GM18511 (cell line): ENCODE data around the gene ART1.
"Not testable (repeated sequence)": the region's sequence is repeated elsewhere in the genome, so short reads cannot be mapped to it uniquely, and the experiment has no call there.

Experiments
- ATAC-seq: cut with Tn5 transposase; IDR thresholded peaks from one replicate; pipeline ENCODE4 v1.9.1; 2021; ENCODE audit warnings: mild to moderate bottlenecking, moderate library complexity; ENCODE audit not compliant: unreplicated experiment

ART1 gene

DNA sequence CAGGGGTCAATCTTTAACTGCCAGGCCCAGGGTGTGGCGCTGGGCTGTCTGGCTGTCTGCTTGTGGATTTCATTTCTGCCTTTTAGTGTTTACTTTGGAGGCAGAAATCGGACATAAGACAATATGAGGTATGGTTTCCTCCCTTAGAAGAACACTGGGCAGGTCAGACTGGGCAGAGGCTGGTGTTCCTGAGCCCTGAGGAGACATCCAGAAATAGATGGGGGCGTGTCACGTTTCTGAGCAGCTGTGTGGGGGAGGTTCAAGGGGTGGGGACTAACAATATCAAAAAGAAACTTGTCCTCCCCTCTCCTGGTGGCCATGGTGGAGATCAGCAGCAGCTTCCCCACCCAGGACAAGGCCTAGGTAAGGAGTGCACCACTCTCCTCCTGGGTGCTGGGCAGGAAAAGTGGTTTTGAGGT lies at the start of gene ART1:
Gene ART1, plus strand, starts transcription at position 312 of the 419 bp plus-strand sequence. CDS start 14,086 bp downstream, outside the sequence.
- ATAC-seq = no peak

DNA sequence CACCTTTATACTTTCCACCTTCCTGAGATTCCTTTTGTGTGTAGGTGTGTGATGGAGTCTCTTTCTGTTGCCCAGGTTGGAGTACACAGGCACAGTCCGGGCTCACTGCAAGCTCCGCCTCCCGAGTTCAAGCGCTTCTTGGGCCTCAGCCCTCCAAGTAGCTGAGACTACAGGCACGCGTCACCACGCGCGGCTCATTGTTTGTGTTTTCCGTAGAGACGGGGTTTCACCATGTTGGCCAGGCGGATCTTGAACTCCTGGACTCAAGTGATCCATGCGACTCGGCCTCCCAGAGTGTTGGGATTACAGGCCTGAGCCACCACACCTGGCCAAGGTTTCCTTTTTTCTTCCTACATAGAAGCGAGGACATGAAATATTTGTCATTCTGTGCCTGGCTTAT lies 47.2 kb upstream of the ART1 start:
- ATAC-seq = not testable (repeated sequence)

DNA sequence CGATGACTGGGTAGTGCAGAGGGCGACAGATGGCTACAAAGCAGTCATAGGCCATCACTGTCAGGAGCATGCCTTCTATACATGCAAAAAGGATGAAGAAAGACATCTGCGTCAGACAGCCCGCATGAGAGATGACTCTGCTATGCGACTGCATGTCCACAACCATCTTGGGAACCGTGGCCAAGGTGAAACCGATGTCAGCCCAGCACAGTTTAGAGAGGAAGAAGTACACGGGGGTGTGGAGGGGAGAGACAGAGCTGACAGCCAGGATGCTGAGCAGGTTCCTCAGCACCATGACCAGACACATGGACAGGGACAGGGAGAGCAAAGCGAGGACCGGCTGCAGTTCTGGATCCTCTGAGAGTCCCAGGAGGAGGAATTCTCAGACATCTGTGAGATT lies 44.7 kb upstream of the ART1 start:
- ATAC-seq = not testable (repeated sequence)

DNA sequence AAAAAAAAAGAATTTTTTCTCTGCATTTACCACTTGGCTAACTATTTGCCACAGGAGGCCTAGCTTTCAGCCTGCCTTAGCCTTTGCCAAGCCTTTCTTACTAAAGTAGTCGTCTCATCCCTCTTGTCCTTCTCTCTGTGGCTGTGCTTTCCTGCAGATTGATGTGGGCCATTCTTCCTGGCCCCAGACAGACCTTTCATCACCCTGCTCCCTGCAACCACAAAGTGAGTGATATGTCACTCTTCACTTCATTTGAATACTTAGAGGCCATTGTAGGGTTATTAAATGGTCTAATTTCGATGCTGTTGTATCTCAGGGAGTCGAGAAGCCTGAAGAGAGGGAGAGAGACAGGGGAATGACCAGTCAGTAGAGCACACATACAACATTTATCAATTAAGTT lies 40.8 kb upstream of the ART1 start:
- no peak for ATAC-seq

DNA sequence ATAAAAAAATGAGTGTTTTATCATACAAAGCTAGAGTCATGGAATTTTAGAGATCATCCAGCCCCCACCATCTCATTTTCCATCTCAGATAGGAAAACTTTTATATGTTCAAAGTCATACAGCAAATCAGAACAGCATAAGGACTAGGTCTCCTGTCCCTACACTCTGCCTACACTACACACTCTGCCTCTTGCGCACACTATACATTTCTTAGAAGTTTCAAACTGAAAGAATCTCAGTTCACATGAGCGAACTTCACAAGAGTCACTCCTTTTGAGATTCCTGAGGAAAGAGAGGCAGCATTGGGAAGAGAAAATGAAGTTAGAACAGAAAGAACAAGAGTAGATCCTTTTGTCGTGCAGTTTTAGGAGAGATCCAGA lies 39.7 kb upstream of the ART1 start:
- ATAC-seq = no peak

DNA sequence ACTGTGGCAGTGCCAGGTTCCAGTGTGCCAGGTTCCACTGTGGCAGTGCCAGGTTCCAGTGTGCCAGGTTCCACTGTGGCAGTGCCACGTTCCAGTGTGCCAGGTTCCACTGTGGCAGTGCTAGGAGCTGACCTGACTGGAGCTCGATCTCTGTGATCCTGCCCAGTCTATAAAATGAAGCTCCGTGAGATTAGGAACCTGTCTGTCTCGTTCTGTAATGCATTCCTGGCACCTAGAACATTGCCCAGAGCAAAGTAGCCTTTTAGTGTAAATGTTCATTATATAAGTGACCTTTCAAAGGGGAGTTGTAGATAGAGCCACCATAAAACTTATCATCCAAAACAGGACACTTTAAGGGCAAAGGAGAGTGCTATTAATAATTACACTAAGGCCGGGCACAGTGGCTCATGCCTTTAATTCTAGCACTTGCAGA lies 39.1 kb upstream of the ART1 start:
- no peak for ATAC-seq

DNA sequence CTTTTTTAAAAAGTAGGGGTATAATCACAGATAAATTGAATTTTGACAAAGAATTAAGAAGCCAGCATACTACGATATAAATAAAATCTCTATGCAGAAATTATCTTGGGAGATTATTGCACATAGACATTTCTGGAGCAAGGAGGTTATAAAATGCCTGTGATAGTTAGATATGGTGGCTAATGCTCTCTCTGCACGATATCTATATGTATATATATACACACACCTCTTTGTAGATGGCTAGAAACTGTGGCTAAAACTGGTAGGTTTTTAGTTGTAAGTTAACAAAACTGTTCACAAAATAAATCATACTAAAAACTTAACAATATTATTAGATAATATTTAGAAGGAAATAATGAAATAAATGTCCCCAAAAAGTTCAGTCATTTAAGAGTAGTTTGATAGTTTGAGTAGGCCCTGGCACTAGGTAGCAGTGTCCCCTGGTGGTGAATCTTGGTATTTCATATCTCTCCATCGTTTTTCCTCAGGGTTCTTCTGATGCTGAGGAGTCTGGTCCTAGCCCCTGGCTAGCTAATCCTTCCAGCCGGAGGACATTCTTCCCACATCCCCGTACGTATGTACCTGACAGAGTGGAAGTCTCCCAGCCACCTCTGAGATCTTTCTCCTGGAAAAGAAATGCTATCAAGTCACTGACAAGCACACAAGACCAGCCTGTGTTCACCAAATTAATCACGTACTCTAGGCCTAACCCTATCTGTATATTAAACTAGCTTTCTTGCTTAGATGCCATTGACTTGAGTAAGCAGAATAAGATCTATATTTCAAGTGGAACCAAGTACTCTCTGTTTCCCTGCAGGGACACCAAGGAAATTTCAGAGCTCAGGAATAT lies 35.3 kb upstream of the ART1 start:
- ATAC-seq = no peak

DNA sequence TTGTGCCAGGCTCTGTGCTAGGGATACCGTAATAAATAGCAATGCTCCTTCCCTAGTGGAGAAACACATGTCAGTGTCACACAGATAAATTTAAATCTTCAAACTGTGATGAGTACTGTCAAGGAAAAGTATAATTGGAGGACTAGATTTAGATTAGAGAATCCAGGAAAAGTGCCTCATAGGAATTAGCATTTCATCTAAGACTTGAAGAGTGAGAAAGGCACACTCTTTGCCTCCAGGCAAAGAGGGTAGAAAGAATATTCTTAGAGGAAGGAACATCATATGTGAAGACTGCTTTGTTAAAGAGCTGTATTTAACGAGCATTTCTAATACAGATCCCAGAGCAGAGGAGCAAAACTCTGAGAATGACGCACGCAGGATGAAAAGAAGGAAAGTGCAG lies 34.1 kb upstream of the ART1 start:
- ATAC-seq = no peak

- ATAC-seq = no peak
These were observed 32.8 kb upstream of the ART1 start for GRCh38 chr11:3611976-3612678.

- ATAC-seq = peak; percentile 29
These were observed 30.8 kb upstream of the ART1 start for GRCh38 chr11:3613998-3614741.

DNA sequence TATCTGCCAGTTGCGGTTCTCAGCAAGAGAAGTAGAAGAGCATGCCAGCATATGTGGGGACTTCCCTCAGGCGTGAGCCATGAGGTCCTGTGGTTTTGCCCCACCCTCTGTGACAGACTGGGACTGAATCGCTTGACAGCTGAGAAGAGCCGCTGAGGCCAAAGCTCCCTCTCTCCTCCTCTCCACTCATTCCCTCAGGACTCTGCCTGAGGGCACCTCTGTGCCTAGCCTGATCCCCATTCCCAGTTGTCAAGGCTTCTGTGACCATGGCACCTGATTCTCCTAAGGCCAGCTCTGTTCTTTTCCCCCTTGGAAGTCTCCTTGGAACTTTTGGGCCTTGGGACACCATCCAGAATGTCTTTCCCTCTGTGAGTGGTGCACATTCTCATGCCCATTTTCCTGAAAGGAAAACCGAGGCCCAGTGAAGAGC lies 30.2 kb upstream of the ART1 start:
- ATAC-seq = peak; percentile 94

DNA sequence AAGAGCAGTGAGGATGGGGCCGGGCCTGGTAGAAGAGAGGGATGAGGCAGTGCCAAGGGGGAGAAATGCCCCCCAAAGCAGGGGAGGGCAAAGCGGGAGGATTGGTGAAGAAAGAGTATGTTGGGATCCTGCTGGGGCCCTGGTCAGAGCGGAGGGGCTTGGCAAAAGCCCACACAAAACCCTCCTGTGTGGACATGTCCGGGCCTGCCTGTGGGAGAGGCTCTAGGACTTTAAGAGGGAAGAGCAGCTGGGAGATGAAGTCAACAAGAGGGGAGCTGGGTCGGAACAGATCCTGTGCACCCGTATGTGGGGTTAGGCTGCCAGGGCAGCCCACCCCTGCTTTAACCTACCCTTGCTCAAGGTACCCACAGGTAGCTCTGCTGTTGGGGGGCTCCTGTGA lies 28.9 kb upstream of the ART1 start:
- ATAC-seq = no peak

DNA sequence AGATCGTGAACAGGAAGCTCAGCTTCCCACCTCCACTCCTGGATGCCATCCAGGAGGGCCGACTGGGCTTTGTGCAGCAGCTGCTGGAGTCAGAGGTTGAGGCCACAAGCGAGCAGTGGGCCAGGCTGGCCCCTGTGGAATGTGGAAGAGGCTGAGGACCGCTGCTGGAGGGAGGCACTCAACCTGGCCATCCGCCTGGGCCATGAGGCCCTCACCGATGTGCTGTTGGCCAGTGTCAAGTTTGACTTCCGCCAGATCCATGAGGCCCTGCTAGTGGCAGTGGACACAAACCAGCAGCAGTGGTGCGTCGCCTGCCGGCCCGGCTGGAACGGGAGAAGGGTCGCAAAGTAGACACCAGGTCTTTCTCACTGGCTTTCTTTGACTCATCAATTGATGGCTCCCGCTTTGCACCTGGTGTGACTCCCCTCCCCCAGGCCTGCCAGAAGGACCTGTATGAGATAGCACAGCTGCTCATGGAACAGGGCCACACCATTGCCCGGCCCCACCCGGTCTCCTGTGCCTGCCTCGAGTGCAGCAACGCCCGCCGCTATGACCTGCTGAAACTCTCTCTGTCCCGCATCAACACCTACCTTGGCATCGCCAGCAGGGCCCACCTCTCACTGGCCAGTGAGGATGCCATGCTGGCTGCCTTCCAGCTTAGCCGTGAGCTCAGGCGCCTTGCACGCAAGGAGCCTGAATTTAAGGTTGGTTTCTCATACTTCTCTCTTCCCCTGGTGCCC lies 28.0 kb upstream of the ART1 start:
- no peak for ATAC-seq

DNA sequence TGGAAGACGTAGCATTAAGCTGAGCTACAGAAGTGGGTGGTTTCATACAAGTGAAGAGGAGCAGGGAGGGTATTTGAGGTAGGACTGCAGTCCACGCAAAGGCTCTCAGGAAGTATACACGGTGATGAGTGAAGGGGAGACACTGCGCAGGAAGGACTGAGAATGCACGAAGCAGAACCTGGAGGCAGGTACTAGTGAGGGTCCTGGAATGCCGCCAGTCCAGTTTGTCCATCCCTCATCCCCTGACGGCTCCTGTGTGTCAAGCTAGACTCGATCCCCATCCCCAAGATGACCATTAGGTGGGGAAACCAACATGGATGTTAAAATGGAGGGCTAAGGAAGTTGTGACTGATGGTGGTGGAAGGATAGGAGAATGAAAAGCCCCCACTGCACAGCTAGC lies 26.9 kb upstream of the ART1 start:
- no peak for ATAC-seq

DNA sequence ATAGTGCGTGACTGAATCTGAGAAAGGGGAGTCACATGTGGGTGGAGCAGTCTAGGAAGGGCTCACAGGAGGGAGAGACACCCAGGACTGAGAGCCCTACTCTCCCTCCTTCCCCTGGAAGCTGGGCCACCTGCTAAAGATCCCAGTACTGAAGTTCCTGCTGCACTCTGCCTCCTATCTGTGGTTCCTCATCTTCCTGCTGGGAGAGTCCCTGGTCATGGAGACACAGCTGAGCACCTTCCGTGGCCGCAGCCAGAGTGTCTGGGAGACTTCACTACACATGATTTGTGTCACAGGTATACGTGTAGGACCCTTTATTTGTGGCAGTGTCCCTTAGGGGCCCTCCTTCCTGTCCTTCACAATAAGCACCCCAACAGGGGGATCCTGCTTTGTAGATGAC lies 22.4 kb upstream of the ART1 start:
- ATAC-seq = no peak

GRCh38 chr11:3623121-3623520 lies 21.8 kb upstream of the ART1 start:
- no peak for ATAC-seq

DNA sequence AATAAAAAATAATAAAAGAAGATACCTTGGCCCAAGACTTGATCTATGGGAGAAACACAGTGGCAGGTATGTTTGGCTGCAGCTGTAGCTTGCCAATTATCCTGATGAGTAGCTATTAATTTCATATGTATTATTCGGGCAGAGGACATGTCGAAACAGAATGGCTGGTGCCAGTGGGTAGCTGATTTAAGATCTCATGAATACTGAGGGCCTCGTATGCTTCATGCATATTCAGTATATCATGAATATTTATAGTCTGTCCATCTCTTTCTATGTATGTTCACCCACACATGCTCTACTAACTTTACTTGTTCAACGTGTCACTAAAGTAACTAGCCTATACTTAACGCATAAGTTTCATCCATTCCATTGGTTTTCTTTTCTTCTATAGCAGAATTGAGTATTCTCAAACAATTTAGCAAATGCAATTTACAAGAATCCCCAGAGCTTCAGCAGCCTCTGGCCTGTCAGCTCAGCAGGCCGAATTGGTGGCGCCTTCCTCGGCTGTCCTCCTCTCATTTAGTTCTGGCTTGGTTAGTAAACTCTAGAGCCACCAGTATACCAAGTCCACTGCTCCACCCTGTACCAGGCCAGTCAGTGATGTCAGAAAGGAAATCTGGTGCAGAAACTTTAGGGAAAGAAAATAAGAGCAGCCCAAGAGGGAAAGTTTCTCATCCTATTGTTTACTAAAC lies 21.0 kb upstream of the ART1 start:
- ATAC-seq = no peak

DNA sequence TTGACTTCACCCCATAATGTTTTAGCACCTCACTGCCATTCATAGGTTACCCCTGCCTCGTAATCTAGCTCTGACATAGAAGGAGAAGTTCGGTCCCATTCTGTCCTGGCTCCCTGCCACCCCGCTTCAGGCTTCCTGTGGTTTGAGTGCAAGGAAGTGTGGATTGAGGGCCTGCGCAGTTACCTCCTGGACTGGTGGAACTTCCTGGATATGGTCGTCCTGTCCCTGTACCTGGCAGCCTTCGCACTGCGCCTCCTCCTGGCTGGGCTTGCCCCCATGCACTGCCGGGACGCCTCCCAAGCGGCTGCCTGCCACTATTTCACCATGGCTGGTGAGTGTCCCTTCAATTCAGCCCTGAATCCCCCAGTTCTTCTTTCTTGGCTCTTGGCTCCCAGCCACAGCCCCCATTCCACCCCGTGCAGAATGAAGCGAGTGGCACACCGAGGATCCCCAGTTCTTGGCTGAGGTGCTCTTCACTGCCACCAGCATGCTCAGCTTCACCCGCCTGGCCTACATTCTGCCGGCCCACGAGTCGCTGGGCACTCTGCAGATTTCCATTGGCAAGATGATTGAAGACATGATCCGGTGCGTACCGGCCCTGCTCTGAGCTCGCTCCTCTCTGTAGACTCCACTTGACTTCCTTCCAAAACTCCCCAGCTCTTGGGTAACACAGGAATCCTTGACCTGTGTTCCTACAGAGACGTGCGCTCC lies 18.5 kb upstream of the ART1 start:
- no peak for ATAC-seq

DNA sequence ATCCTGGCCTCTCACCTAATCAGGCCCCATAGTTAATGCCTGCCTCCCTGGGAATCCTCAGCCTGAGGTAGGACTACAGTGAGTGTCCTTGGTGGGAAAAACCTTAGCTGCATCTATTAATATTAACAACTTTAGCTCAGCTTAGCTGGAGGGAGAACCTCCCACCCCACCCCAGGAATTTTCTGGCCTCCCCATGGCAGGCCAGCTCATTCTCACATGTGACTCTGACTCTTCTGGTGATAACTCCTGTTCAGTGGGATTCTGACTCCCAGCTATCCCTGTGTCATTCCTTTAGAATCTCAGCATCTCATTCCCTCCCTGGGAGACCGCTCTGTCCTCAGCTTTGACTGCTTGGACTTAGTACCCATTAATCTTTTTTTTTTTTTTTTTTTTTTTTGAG lies 17.6 kb upstream of the ART1 start:
- ATAC-seq = no peak

- no peak for ATAC-seq
These were observed 13.6 kb upstream of the ART1 start for GRCh38 chr11:3631331-3631730.
